DND-41 (cell line): Measurements from ENCODE around the gene TSPEAR.
"Not testable (repeated sequence)": the region's sequence is repeated elsewhere in the genome, so short reads cannot be mapped to it uniquely, and the experiment has no call there.

Experiments used
- ATAC-seq: fragments of 200-7000 bp; cut with Tn5 transposase; 3 replicates; pipeline ENCODE4 v1.9.1; 2021; ENCODE audit warnings: low read depth; ENCODE audit not compliant: insufficient read depth
- DNase-seq: peaks from one replicate; pipeline ENCODE4 v3.0.0-alpha.2; 2020
- H2AFZ ChIP-seq: 2 replicates; pipeline ENCODE4 v1.6.0; 2012; ENCODE audit warnings: low read depth, low read length
- H3K27ac ChIP-seq: 2 replicates; pipeline ENCODE4 v1.5.1; 2012; ENCODE audit warnings: low read length, inconsistent platforms
- H3K27me3 ChIP-seq: fragments of 200-600 bp; sonication (generic); 2 replicates; pipeline ENCODE4 v1.6.0; 2012; ENCODE audit warnings: low read length, mild to moderate bottlenecking, inconsistent platforms; ENCODE audit not compliant: insufficient read depth, poor library complexity
- H3K36me3 ChIP-seq: 2 replicates; pipeline ENCODE4 v1.5.1; 2012; ENCODE audit warnings: low read length, inconsistent platforms; ENCODE audit not compliant: insufficient read depth
- H3K4me1 ChIP-seq: 2 replicates; pipeline ENCODE4 v1.5.1; 2012; ENCODE audit warnings: mild to moderate bottlenecking, low read length; ENCODE audit not compliant: insufficient read depth
- H3K4me2 ChIP-seq: 2 replicates; pipeline ENCODE4 v1.6.0; 2012; ENCODE audit warnings: mild to moderate bottlenecking, moderate library complexity, low read length, inconsistent platforms; ENCODE audit not compliant: insufficient read depth
- H3K4me3 ChIP-seq, 2 experiments: fragments of 200-600 bp in 1 of 2; shearing (Covaris generic) in 1 of 2; 2 replicates each; pipeline ENCODE4 v1.5.1; 2012 to 2016; ENCODE audit warnings: inconsistent platforms in 2 of 2, low read length in 2 of 2, mild to moderate bottlenecking in 2 of 2, low read depth in 1 of 2, moderate library complexity in 1 of 2
- H3K79me2 ChIP-seq: 2 replicates; pipeline ENCODE4 v1.6.0; 2012; ENCODE audit warnings: low read length, inconsistent platforms; ENCODE audit not compliant: insufficient read depth
- H3K9ac ChIP-seq: 2 replicates; pipeline ENCODE4 v1.6.0; 2012; ENCODE audit warnings: low read depth, mild to moderate bottlenecking, inconsistent platforms, low read length, moderate library complexity
- H3K9me3 ChIP-seq: 2 replicates; pipeline ENCODE4 v1.5.1; 2012; ENCODE audit warnings: low read length, moderate library complexity, mild to moderate bottlenecking, inconsistent platforms; ENCODE audit not compliant: insufficient read depth, severe bottlenecking
- H4K20me1 ChIP-seq: 2 replicates; pipeline ENCODE4 v1.6.0; 2012; ENCODE audit warnings: low read length; ENCODE audit not compliant: insufficient read depth
- CTCF ChIP-seq: IDR thresholded peaks from 2 replicates; pipeline ENCODE4 v1.5.1; 2012; ENCODE audit warnings: borderline replicate concordance, low read length, moderate library complexity, mild to moderate bottlenecking; ENCODE audit not compliant: poor library complexity, severe bottlenecking; ENCODE audit errors: extremely low read depth
- EZH2 ChIP-seq: IDR thresholded peaks from 3 replicates; pipeline ENCODE4 v1.6.1; 2012; ENCODE audit warnings: borderline replicate concordance, low read depth, mild to moderate bottlenecking, moderate library complexity, low read length, inconsistent platforms; ENCODE audit not compliant: severe bottlenecking

Gene TSPEAR

GRCh38 chr21:44552136-44552535 lies 159.2 kb downstream of the TSPEAR start:
- peaks cover 3% of the 10 kb centered on the region for H3K27me3 ChIP-seq
- no peaks in the 10 kb centered on the region for H3K4me1 ChIP-seq

GRCh38 chr21:44551340-44551961 lies 159.9 kb downstream of the TSPEAR start, which contains the start of gene KRTAP10-2:
TSS of gene KRTAP10-2 (minus strand) at chr21:44551505. CDS start at chr21:44551458, 47 bp downstream.
- DNase-seq: no peak
- no peaks in the 10 kb centered on the region for H3K4me1 ChIP-seq

More at GRCh38 chr21:44552136-44552535, 159.2 kb downstream of the TSPEAR start:
- DNase-seq: no peak
- Histone ChIP-seq H3K4me2 (no peak overlapping the region), H3K9me3 (no peaks in the 10 kb centered on the region), H4K20me1 (0 out of 2 replicates have a peak, but pooled peaks cover 3% of the 10 kb centered on the region), H3K79me2 (no peaks in the 10 kb centered on the region), H3K36me3 (no peaks in the 10 kb centered on the region), H3K4me3 (no peak overlapping the region), H2AFZ (no peak overlapping the region), H3K27ac (no peak overlapping the region), H3K9ac (no peak overlapping the region)
- TF ChIP-seq EZH2 (no peak), CTCF (no peak)
- ATAC-seq: no peak

GRCh38 chr21:44550807-44551206 lies 160.6 kb downstream of the TSPEAR start:
- no peak for ATAC-seq
- TF ChIP-seq EZH2: no peak
- TF ChIP-seq CTCF: no peak
- Histone ChIP-seq H3K27ac (no peak overlapping the region), H3K4me2 (no peak overlapping the region), H3K9me3 (no peaks in the 10 kb centered on the region), H3K4me1 (no peaks in the 10 kb centered on the region), H3K27me3 (peaks cover 3% of the 10 kb centered on the region), H3K4me3 (no peak overlapping the region), H3K9ac (no peak overlapping the region), H3K79me2 (no peaks in the 10 kb centered on the region), H4K20me1 (0 out of 2 replicates have a peak, but pooled peaks cover 3% of the 10 kb centered on the region), H2AFZ (no peak overlapping the region), H3K36me3 (no peaks in the 10 kb centered on the region)
- DNase-seq: no peak

More at GRCh38 chr21:44551340-44551961, 159.9 kb downstream of the TSPEAR start, which contains the start of gene KRTAP10-2:
- H3K9me3 ChIP-seq: no peaks in the 10 kb centered on the region
- no peak within 1 kb of the TSS for H3K4me3 ChIP-seq
- H3K79me2 ChIP-seq: no peaks in the 10 kb centered on the region
- no peak within 1 kb of the TSS for H3K4me2 ChIP-seq
- H3K9ac ChIP-seq: no peak within 1 kb of the TSS
- H4K20me1 ChIP-seq: 0 out of 2 replicates have a peak, but pooled peaks cover 3% of the 10 kb centered on the region
- peaks cover 3% of the 10 kb centered on the region for H3K27me3 ChIP-seq
- H3K36me3 ChIP-seq: no peaks in the 10 kb centered on the region
- no peak within 1 kb of the TSS for H3K27ac ChIP-seq
- ATAC-seq: no peak
- no peak within 1 kb of the TSS for H2AFZ ChIP-seq
- no peak for TF ChIP-seq EZH2
- TF ChIP-seq CTCF: no peak

- not testable (repeated sequence) for H3K79me2 ChIP-seq, H3K4me2 ChIP-seq, H3K27me3 ChIP-seq, H3K36me3 ChIP-seq, H3K4me3 ChIP-seq, DNase-seq, H4K20me1 ChIP-seq, H3K27ac ChIP-seq, H3K4me1 ChIP-seq, H3K9me3 ChIP-seq, ATAC-seq, H3K9ac ChIP-seq, H2AFZ ChIP-seq
Measured at GRCh38 chr21:44550285-44550684, 161.1 kb downstream of the TSPEAR start.
